HCT116 (cell line): ENCODE data around the gene LTB4R2. TPM values are rescaled to one million over a fixed set of nuclear protein-coding genes. Genes with fewer than 3 reads are reported as not detected.

ENCODE experiments used
- ATAC-seq: fragments of 200-7000 bp; cut with Tn5 transposase; 2 replicates; pipeline ENCODE4 v1.9.1; 2020; ENCODE audit warnings: mild to moderate bottlenecking, moderate library complexity
- BruUV-seq: library from RNA; stranded (reverse); fragments of 400-500 nt; replicated peaks from 2 replicates; lab custom pipeline; 2021; lab: Mats Ljungman, UMichigan
- CTCF ChIA-PET: fragments of 300-600 bp; sonication (Branson Sonifier 250); formaldehyde crosslinking; loops from one replicate; lab custom pipeline; 2021; ENCODE audit warnings: antibody characterized with exemption; lab: Charles Lee
- POLR2A ChIA-PET: fragments of 300-600, 350-600 bp; sonication (Branson Sonifier 250); formaldehyde crosslinking; loops from one replicate; lab custom pipeline; 2021; ENCODE audit warnings: antibody characterized with exemption; lab: Charles Lee
- RAD21 ChIA-PET, 2 experiments: fragments of 300-600 bp; sonication (Branson Sonifier 250); formaldehyde crosslinking; loops; one replicate each; lab custom pipeline; 2023; ENCODE audit warnings: low total read pairs in 2 of 2; ENCODE audit not compliant: uncharacterized antibody in 2 of 2, unreplicated experiment in 2 of 2, low non-redundant PET in 1 of 2; lab: Charles Lee
- DNase-seq: peaks from one replicate; pipeline ENCODE4 v3.0.0-alpha.2; 2010; ENCODE audit warnings: low read depth, low spot score
- H2AFZ ChIP-seq: fragments of 200-600 bp; shearing (Covaris generic), sonication (generic); 2 replicates; pipeline ENCODE4 v1.6.1; 2017; ENCODE audit warnings: low read depth, mixed run types, mixed read lengths, antibody characterized with exemption, low read length; ENCODE audit not compliant: poor library complexity, severe bottlenecking
- H3K27ac ChIP-seq: 2 replicates; pipeline ENCODE4 v1.5.1; 2012; ENCODE audit warnings: low read depth, low read length
- H3K27me3 ChIP-seq: fragments of 200-600 bp; sonication (generic); 2 replicates; pipeline ENCODE4 v1.6.1; 2016; ENCODE audit warnings: mixed run types, low read length, mixed read lengths; ENCODE audit not compliant: insufficient read depth
- H3K36me3 ChIP-seq, 2 experiments: fragments of 200-500 bp in 1 of 2; fragments of 200-600 bp in 1 of 2; sonication (Bioruptor generic) in 1 of 2; sonication (generic) in 1 of 2; 2 replicates each; pipeline versions ENCODE4 v1.5.1 to v1.6.1; 2014 to 2016; ENCODE audit warnings: low read length in 2 of 2, inconsistent platforms in 1 of 2, mixed read lengths in 1 of 2, mixed run types in 1 of 2; ENCODE audit not compliant: insufficient read depth in 2 of 2, control insufficient read depth in 1 of 2
- H3K4me1 ChIP-seq, 2 experiments: fragments of 200-600 bp in 1 of 2; sonication (generic) in 1 of 2; 2 replicates each; pipeline versions ENCODE4 v1.5.1 to v1.6.1; 2012 to 2017; ENCODE audit warnings: low read length in 2 of 2, inconsistent platforms in 1 of 2, mild to moderate bottlenecking in 1 of 2, mixed read lengths in 1 of 2, mixed run types in 1 of 2, moderate library complexity in 1 of 2; ENCODE audit not compliant: insufficient read depth in 2 of 2, control insufficient read depth in 1 of 2
- H3K4me2 ChIP-seq: fragments of 200-600 bp; sonication (generic); 2 replicates; pipeline ENCODE4 v1.6.1; 2017; ENCODE audit warnings: mixed run types, low read length, mixed read lengths
- H3K4me3 ChIP-seq, 2 experiments: fragments of 200-600 bp in 1 of 2; sonication (generic) in 1 of 2; replicated peaks in 1 of 2; 2 replicates each; pipeline ENCODE4 v1.5.1; 2011 to 2016; ENCODE audit warnings: low read length in 2 of 2, control low read depth in 1 of 2, low read depth in 1 of 2, mild to moderate bottlenecking in 1 of 2, mixed read lengths in 1 of 2, mixed run types in 1 of 2
- H3K79me2 ChIP-seq: fragments of 200-600 bp; sonication (generic); 2 replicates; pipeline ENCODE4 v1.6.1; 2017; ENCODE audit warnings: mild to moderate bottlenecking, mixed run types, low read length, moderate library complexity, mixed read lengths; ENCODE audit not compliant: insufficient read depth
- H3K9ac ChIP-seq: fragments of 200-600 bp; sonication (generic); 2 replicates; pipeline ENCODE4 v1.6.1; 2016; ENCODE audit warnings: low read length, mixed read lengths
- H3K9me2 ChIP-seq: fragments of 200-600 bp; sonication (generic), shearing (Covaris generic); 2 replicates; pipeline ENCODE4 v1.6.1; 2017; ENCODE audit warnings: mixed run types, mild to moderate bottlenecking, moderate library complexity; ENCODE audit not compliant: insufficient read depth
- H3K9me3 ChIP-seq, 2 experiments: fragments of 200-500 bp in 1 of 2; fragments of 200-600 bp in 1 of 2; sonication (Bioruptor generic) in 1 of 2; sonication (generic) in 1 of 2; 2 replicates each; pipeline ENCODE4 v1.6.1; 2014 to 2017; ENCODE audit warnings: low read length in 2 of 2, mixed read lengths in 2 of 2, inconsistent platforms in 1 of 2, low read depth in 1 of 2, mild to moderate bottlenecking in 1 of 2, mixed run types in 1 of 2, moderate library complexity in 1 of 2; ENCODE audit not compliant: control insufficient read depth in 1 of 2, insufficient read depth in 1 of 2
- H4K20me1 ChIP-seq: fragments of 200-600 bp; sonication (generic), shearing (Covaris generic); 2 replicates; pipeline ENCODE4 v1.6.1; 2017; ENCODE audit warnings: mixed run types, mild to moderate bottlenecking, moderate library complexity; ENCODE audit not compliant: insufficient read depth
- ELF1 ChIP-seq: IDR thresholded peaks from 2 replicates; pipeline ENCODE4 v1.6.1; 2012; ENCODE audit warnings: low read depth, borderline replicate concordance
- FOSL1 ChIP-seq: IDR thresholded peaks from 2 replicates; pipeline ENCODE4 v1.6.1; 2012; ENCODE audit warnings: low read depth
- SP1 ChIP-seq: IDR thresholded peaks from 2 replicates; pipeline ENCODE4 v1.6.1; 2012; ENCODE audit warnings: low read depth
- YY1 ChIP-seq: IDR thresholded peaks from 2 replicates; pipeline ENCODE4 v1.6.1; 2011; ENCODE audit warnings: low read length, low read depth, moderate library complexity, mild to moderate bottlenecking; ENCODE audit not compliant: insufficient replicate concordance; ENCODE audit errors: extremely low read depth
- ZBTB33 ChIP-seq: IDR thresholded peaks from 2 replicates; pipeline ENCODE4 v1.6.1; 2011; ENCODE audit warnings: mild to moderate bottlenecking, low read length, moderate library complexity; ENCODE audit not compliant: insufficient replicate concordance; ENCODE audit errors: extremely low read depth
- ZFX ChIP-seq: fragments of 450-650 bp; IDR thresholded peaks from 2 replicates; pipeline ENCODE4 v1.6.1; 2017
- intact Hi-C: fragments of 100-400 bp; cut with micrococcal nuclease; formaldehyde crosslinking; loops from 2 replicates; pipeline ENCODE4 v1.10.0; 2022
- total RNA-seq: library from RNA; stranded (reverse); gene quantifications from one replicate; pipeline ENCODE4 v1.2.1, GENCODE V29; 2021; ENCODE audit not compliant: unreplicated experiment

LTB4R2 gene
- total RNA-seq, 1 experiment from 2014 or later: 15.4 TPM

DNA sequence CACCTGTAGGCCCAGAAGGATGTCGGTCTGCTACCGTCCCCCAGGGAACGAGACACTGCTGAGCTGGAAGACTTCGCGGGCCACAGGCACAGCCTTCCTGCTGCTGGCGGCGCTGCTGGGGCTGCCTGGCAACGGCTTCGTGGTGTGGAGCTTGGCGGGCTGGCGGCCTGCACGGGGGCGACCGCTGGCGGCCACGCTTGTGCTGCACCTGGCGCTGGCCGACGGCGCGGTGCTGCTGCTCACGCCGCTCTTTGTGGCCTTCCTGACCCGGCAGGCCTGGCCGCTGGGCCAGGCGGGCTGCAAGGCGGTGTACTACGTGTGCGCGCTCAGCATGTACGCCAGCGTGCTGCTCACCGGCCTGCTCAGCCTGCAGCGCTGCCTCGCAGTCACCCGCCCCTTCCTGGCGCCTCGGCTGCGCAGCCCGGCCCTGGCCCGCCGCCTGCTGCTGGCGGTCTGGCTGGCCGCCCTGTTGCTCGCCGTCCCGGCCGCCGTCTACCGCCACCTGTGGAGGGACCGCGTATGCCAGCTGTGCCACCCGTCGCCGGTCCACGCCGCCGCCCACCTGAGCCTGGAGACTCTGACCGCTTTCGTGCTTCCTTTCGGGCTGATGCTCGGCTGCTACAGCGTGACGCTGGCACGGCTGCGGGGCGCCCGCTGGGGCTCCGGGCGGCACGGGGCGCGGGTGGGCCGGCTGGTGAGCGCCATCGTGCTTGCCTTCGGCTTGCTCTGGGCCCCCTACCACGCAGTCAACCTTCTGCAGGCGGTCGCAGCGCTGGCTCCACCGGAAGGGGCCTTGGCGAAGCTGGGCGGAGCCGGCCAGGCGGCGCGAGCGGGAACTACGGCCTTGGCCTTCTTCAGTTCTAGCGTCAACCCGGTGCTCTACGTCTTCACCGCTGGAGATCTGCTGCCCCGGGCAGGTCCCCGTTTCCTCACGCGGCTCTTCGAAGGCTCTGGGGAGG is 985 bp downstream of the LTB4R2 start, which contains the start of gene LTB4R:
Gene LTB4R, plus strand, starts transcription at position 857 of the 959 bp plus-strand sequence. CDS start 4,150 bp downstream, outside the sequence.
- H3K9me3 ChIP-seq: no peaks in the 10 kb centered on the region
- no peaks in the 10 kb centered on the region for H4K20me1 ChIP-seq
- ChIA-PET CTCF (no interaction called here), POLR2A (no interaction called here), RAD21 (no interaction called here)
- no peak for TF ChIP-seq FOSL1
- no peak for TF ChIP-seq ZFX
- TF ChIP-seq ELF1: no peak
- no peak for ATAC-seq
- no TSS peak for BruUV-seq
- H3K27ac ChIP-seq: no peak within 1 kb of the TSS
- no peak within 1 kb of the TSS for H3K9ac ChIP-seq
- no peak within 1 kb of the TSS for H2AFZ ChIP-seq
- H3K9me2 ChIP-seq: no peaks in the 10 kb centered on the region
- intact Hi-C loops: no loop called here
- no peak within 1 kb of the TSS for H3K4me2 ChIP-seq
- H3K79me2 ChIP-seq: no peaks in the 10 kb centered on the region
- peaks cover 5 to 10% of the 10 kb centered on the region in 2 experiments; a peak in 3 of 4 replicates for H3K36me3 ChIP-seq
- H3K27me3 ChIP-seq: no peaks in the 10 kb centered on the region
- no peak within 1 kb of the TSS for H3K4me3 ChIP-seq
- no peak for DNase-seq
- H3K4me1 ChIP-seq: peaks cover 7 to 18% of the 10 kb centered on the region in 2 experiments

- DNase-seq: no peak
- H3K27ac ChIP-seq: no peak overlapping the region
- peaks cover 10 to 28% of the 10 kb centered on the region in 2 experiments for H3K4me1 ChIP-seq
- no peaks in the 10 kb centered on the region for H3K27me3 ChIP-seq
- POLR2A ChIA-PET: no interaction called here
- no peak overlapping the region for H3K4me3 ChIP-seq
- H3K9me2 ChIP-seq: no peaks in the 10 kb centered on the region
- no TSS peak for BruUV-seq
- no peak overlapping the region for H3K9ac ChIP-seq
- no peaks in the 10 kb centered on the region for H4K20me1 ChIP-seq
- no peak overlapping the region for H3K4me2 ChIP-seq
- no peak for TF ChIP-seq SP1
- TF ChIP-seq YY1: no peak
- TF ChIP-seq ZBTB33: no peak
- TF ChIP-seq, all 23 proteins: peak for 0
- Histone ChIP-seq H3K9me3 (no peaks in the 10 kb centered on the region), H2AFZ (no peak overlapping the region), H3K79me2 (no peaks in the 10 kb centered on the region), H3K36me3 (peaks cover 4 to 5% of the 10 kb centered on the region in 2 experiments; a peak in 2 of 4 replicates)
- CTCF ChIA-PET: interaction anchor here (1.6 kb wide), 1 partner anchor 119 kb away, joined by 3 read pairs; no protein-coding TSS in a partner anchor
- RAD21 ChIA-PET: no interaction called here
- ATAC-seq: no peak
- intact Hi-C loops: no loop called here
These were observed 2.1 kb downstream of the LTB4R2 start for GRCh38 chr14:24311837-24312615.
